NCI-H1930 (cell line): ENCODE data around the gene LIMK2.
"Not testable (repeated sequence)": the region's sequence is repeated elsewhere in the genome, so short reads cannot be mapped to it uniquely, and the experiment has no call there.

ENCODE experiments used
- DNase-seq, 2 experiments: peaks; one replicate each; lab custom pipeline; 2025; lab: John Stamatoyannopoulos, UW

The LIMK2 gene

DNA sequence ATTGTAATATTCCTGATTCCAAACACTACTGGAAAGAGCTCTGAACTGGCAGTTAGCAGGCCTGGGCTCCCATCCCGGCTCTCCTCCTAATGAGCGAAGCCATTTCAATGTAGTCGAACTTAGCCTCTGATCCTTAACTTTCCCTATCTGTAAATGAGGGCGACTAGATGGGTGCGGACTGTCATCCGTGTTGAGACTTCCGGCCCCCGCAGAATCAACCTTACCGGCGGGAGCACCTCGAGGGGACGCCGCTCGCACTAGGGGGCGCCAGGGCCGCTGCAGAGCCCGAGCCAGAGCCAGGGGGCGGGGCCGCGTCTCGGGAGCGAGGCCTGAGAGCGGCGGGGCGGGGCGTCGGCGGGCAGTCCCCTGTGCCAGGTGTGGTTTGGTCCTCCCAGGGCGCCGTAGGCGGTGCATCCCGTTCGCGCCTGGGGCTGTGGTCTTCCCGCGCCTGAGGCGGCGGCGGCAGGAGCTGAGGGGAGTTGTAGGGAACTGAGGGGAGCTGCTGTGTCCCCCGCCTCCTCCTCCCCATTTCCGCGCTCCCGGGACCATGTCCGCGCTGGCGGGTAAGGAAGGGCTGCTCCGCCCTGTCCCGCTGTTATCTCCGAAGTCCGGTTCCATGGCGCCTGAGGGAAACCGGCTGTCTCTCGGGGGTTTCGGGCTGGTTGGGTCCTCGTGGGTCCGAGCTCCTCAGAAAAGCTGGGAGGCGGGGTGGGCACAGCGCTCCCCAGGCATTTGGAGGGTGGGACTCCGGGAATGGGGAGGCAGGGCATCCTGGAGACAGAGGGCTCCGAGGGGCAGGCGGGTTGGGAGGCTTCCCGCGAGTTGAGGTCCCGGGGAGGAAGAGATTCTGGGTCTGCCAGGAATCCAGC, at the start of gene LIMK2:
Gene LIMK2 (plus strand): TSS at position 437 of the 869 bp plus-strand sequence. CDS start 111 bp downstream, at position 548.
- peak; percentile 86 to 95 for DNase-seq

DNA sequence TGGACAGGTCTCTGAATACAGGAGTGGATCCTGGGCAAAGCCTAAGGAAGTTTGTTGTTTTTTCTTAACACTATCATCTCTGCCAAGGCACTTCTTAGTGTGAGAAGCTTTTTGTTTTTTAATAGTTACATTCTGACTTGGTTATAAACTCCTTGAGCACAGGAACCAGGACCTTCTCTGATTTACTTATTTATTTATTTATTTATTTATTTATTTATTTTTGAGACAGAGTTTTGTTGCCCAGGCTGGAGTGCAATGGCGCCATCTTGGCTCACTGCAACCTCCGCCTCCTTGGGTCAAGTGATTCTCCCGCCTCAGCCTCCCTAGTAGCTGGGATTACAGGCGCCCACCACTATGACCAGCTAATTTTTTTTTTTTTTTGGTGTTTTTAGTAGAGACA, 41.1 kb upstream of the LIMK2 start:
- DNase-seq, result no peak

DNA sequence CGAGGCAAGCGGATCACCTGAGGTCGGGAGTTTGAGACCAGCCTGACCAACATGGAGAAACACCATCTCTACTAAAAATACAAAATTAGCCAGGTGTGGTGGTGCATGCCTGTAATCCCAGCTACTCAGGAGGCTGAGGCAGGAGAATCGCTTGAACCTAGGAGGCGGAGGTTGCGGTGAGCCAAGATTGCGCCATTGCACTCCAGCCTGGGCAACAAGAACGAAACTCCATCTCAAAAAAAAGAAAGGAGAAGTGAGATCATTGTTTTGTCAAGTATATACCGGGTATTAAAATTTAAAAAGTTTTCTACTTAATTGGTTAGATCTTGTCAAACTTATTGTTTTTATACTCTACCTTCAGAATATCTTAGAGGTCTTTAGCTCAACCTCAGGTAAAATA, 40.4 kb upstream of the LIMK2 start:
- not testable (repeated sequence) for DNase-seq

DNA sequence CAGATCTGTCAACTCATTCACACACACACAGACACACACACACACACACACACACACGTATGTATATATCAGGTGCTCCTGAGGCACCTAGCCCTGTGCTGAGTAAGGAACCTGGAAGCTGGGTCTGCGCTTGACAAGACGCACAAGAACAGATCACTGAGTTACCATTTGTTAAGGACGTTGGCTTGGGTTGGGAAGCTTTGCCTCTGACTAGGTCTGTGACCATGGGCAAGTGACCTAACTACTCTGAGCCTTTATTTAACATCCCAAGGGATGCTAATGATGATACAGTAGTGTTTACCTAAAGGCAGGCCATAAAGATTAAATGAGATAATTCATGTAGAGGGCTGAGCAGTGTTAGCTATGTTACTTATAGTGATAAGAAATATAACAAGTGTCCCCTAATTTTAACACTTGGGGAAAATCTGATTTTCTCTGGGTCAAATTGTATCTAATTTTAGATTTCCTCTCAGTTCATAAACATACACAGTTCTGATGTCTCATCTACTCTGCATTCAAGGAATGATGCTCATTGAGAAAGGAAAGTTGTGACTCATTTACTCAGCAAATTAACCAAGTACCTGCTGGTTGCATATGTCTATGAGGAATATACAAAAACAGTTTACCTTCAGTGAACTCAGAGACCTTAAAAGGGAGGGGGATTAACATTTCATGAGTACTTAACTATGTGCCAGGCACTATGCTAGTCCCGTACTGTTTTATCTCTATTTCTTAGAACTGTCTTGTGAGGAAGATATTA, 38.5 kb upstream of the LIMK2 start:
- no peak for DNase-seq

DNA sequence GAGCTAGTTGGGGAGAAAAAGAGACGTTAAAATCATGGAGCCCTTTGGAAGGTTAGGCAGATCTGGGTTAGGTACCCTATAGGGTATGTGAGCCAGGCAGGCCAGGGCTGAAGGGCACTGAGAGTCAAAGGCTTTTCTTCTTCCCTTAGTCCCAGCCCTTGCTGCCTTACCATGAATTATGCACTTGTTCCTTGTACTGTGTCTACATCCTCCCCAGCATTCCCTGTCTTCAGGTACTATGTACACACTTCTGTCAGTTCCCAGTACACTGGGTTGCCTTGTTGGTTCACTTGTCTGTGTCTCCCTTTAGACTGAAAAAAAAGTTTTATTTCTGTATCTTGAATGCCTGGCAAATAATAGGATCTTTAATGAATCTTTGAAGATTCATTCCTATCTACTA, 35.2 kb upstream of the LIMK2 start:
- DNase-seq, result no peak

DNA sequence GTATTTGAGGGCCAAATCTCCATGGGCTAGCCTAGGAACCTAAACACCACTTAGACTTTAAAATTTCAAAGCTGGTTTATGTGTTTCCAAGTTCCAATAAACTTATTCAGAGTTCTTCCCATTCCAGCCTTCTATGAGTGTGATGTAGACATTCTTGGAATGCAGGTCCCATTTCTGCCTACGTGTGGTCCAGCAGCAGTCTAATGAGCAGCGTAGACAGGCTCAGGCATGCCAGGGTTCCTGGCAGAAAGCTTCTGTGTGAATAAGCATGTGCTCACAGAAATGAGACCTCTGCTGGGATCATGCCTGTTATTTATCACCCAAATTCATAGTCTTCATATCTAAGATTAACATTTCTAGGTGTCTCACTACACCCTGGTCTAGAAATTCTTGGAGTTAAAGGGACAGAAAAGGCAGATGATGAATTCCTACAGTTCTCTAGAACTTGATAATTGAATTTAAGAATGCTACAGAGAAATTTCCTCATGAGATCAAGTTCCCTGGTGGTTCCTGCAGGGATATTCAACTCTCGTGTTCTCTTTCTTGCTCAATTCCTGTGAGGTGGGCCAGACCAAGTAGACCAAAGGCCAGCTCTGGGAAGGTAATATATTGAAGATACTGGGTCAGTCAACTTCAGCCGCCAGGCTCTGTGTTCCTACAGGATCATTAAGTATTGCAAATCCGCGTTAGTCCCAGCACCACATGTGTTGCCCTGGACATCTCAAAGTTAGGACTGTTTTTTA, 34.5 kb upstream of the LIMK2 start:
- DNase-seq, result no peak

DNA sequence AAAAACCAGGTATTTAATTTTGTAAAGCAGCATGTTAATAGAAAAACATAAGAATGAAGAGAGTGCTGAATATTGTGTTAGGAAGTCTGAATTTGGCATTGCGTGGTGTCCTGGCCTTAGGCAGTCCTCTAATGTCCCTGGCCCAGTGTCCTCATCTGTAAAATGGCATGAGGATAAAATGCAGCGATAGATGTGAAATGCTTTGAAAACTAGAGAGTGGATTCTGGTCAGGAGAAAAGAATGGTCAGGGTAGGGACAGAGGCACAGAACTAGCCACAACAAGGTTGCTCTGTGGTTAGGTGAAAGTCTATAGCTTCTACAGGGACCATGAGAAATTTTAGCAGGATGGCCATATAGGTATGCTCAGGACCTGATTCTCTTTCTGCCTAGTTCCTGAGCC, 33.2 kb upstream of the LIMK2 start:
- no peak for DNase-seq

DNA sequence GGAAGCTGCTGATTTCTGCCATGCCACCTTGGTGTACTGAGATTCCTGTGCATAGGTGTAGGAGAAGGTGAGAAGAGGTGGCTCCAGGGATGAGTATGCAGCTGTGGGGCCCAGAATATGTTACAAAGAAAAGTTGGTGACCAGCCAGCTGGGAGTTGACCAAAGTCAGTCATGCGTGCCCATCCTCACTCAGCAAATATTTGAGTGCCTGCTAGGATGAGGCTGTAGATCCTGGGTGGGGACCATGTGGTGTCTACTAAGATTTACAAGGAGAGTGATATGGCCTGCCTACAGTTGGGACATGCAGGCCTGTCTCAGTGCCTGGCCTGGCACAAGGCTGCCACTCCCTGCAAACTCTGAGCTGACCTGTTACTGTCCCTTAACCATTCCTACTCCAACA, 32.8 kb upstream of the LIMK2 start:
- DNase-seq, result no peak

DNA sequence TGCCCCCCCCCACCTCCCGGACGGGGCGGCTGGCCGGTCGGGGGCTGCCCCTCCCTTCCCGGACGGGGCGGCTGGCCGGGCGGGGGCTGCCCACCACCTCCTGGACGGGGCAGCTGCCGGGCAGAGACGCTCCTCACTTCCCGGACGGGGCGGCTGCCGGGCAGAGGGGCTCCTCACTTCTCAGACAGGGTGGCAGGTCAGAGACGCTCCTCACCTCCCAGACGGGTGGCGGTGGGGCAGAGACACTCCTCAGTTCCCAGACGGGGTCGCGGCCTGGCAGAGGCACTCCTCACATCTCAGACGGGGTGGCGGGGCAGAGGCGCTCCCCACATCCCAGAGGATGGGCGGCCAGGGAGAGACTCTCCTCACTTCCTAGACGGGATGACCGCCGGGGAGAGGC, 28.1 kb upstream of the LIMK2 start:
- DNase-seq, result no peak

DNA sequence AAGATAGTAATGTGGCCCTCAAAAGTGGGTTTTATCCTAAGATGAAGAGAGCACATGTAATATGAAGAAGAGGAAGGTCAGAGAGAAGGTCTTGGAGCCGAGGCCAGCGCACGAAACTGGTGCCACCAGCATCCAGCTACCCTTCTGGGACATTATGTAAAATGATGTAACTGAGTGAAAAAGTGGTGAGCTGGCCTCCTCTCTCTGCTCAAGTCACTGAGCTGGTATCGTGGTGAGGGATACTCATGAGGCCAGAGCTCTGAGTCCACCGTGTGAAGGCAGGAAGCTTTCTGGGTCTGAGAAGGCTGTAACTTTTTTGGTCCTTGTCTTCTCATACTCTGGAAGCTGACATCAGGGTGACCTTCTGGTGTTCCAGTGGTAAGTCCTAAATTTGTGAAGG, 27.0 kb upstream of the LIMK2 start:
- no peak for DNase-seq

DNA sequence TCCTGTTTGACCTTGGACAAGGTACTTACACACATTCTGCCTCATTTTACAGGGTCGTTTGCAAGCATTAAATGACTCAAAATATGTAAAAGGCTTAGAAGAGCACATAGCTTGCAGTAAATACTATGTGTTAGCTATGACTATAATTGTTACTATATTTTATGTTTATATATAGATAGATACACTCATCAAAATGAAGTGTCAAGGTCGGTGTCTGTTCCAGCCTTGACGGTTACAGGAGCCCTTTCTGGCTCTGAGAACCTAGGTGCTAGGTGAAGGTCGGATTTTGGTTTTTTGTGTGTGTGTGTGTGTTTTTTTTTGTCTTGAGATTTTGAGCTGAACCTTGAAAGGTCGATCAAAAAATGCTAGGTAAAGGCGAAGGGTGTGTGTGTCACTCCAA, 24.5 kb upstream of the LIMK2 start:
- no peak for DNase-seq

DNA sequence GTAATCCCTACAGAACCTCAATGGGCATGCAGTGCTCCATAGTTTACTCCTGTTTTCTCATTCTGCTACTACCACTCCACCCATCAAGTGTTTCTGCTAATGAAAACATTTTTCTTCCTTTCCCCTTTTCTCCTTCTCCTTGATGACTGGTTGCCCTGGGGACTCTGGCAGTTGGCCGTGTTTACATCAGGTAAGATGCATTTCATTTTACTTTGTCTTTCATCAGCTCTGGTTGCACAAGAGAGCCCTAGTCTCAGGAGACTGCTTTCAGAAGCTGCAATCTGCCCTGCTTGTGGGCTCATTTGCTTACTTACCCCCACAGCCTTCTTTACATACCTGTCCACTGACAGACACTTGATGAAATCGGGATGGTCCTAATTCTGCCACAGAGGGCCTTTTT, 19.6 kb upstream of the LIMK2 start:
- DNase-seq, result peak in 1 of 2 experiments; percentile 80

DNA sequence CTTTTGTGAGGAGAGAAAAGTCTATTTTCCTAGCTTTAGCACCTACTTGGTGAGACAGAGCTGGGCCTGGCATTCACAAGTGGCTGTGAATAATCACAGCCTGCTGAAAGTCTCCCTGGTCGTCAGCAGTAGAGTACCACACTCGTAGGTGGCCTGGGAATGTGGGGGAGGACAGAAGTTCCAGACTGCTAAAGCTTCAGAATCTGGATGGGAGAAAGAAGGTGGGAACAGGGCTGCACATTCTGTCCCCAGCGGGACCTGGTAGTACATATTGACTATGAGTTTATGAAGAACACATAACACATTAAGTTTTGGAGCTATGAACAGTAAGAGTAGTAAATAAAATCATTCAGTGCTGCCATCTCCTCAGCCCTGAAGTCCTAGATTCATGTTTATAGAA, 19.0 kb upstream of the LIMK2 start:
- DNase-seq, result no peak

DNA sequence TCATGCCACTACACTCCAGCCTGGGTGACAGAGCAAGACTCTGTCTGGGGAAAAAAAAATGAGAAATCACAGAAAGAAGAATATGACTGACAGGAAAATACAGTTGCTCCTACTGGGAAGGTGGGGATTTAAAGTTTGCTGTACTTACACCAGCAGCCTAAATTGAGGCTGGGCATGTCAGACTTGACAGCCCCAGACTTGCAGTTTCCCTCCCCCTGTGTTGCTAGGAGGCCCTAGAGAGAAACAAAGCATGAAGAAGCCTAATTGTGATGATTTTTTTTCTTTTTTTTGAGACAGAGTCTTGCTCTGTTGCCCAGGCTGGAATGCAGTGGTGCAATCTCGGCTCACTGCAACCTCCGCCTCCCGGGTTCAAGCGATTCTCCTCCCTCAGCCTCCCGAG, 17.4 kb upstream of the LIMK2 start:
- DNase-seq, result not testable (repeated sequence)

DNA sequence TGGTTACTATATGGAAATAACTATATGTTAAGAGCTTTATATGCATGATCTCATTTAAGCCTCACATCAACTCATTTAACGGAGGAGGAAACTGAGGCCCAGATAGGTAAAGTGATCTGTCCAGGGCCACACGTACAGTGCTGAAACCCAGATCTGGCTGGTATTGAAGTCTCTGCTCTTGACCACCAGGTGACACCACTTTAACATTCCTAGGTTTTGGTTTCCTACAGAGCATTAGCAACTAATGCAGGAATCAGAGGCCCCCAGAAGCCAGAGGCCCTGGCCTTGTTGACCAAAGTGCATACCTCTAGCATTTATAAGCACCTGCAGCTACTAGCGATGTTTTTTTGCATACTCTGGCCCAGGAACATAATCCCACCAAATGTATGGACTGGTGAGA, 12.9 kb upstream of the LIMK2 start:
- no peak for DNase-seq

DNA sequence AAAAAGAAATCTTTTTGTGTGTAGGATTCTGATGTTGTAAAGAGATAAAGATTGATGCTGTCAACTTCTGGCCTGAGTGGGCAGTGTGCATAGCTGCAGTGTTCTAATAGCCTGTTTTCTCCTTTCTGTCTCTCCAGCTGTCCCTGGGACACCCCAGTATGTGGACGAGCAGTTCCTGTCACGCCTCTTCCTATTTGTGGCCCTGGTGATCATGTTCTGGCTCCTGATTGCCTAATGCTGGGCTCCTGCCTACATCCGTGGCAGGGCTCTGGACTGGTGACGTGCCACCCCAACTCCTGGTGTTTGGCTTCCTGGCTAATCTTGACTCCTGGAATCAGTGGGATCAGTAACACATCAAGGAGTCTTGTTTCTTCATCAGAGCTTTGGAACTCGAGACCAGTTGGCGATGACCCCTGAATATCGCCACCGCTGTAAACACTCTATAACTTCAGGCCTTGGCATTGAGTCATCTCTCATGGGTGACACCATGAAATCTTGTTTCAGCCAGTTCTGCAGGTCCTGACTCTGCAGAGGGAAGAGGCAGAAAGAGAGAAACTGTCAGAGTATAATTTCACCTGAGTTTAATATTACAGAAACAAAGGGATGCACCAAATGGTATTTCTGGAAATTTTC, 7.6 kb upstream of the LIMK2 start:
- not testable (repeated sequence) for DNase-seq

DNA sequence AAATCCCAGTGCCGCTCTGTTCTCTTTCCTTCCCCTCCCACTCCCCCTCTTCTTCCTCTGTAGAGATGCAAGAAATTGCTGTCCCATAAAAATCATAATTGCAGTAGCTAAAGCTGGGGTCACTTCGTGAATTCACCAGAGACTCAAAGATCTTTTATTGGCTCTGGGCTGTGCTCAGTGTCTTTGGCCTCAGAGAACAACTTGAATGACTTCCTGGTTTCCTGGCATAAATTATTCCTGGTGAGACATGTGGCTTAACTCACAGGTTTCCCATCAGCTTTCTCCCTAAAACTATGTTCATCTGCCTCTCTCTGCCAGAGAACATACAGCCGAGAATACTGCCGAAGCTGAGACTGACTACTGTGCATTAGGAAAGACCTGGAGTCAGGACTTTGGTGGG, 7.0 kb upstream of the LIMK2 start:
- not testable (repeated sequence) for DNase-seq

DNA sequence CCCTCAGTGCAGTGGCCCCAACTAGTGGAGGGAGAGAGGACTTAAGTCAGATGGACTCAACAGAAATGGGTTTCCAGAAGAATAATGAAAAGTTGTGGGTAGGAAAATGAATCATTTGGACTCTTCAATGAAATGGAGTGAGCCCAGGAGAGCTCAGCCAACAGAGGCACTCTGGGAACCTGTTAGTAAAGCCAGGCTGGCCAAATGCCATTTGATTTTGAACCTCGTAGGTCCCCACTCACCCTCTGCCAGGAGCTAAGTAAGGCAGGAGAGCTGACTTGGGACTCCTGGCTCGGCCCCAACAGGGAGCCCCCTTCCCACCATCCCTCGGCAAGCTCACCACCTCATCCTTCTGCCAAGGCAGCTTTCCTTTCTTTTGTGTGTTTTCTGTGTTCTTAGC, 5.6 kb upstream of the LIMK2 start:
- not testable (repeated sequence) for DNase-seq

DNA sequence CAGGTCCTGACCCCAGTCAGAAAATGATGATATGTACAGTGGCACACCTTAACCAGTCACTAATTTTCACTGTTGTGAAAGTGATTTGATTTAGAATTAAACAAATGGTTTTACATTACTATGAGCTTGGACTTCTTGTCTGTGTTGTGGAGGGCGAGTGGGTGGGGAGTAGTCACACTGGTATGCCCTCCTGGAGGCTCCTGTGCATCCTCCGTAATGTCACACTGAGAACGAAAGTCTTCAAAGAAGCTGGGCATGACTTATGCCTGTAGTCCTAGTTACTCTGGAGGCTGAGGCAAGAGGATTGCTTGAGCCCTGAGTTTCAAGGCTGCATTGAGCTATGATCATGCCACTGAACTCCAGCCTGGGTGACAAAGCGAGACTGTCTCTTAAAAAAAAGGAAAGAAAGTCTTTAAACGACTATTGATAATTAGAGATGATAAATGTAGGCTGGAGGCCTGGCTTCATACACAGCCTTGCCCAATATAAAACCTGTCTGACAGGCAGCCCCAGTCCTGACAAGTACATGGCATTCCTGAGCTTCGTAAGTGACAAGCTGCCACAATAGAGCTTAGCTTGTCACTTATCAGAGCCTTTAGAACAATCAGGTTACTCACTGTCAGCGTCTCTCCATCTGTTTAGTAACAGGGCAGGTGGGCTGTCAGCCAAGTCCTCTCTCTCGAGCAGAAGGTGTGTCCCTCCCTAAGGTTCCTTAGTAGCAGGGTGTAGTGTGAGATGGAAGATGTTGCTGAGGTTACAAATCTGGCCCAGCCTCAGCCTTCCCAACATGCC, 5.0 kb upstream of the LIMK2 start:
- no peak for DNase-seq

DNA sequence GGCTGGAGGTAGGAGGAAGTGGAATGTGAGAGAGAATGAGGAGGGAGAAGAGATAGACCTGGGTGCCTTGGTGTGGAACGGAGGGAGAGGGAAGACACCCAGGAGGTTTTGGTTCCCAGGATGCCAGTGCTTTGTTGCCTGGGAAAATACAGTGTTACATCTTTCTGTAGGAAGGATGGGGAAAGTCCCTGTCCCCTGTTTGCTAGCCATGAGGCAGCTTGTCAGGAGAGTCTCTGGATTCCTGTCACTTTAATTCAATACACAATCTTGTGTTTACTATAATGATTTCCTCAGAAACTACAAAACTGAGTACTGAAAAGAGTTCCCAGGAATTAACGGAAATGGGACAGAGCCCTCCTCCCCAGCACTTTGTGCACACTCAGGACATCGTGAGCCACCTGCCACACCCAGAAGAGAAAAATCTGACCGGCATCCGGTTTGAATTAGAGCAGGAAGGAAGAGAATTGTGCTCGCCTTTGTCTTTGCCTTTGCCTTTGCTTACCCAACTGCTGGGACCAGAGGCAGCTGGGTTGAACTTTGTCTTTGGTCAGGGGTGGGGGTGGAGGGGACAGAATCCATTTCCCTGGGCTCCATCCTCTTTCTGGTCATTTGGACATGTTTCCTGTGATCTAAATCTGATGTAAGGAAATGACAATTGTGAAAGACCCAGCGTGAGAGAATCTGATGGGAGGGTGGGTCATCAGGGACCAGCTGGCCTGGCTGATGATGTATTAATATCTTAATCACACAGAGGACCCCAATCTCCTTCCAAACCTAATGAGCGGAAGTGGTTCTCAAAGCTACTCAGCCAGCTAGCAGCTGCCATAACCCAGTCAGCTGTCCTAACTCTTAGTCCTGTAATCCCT, 1.3 kb upstream of the LIMK2 start:
- no peak for DNase-seq
